WTC11 (cell line): ENCODE measurements around the gene NLGN1. TPM values are rescaled to one million over a fixed set of nuclear protein-coding genes. Genes with fewer than 3 reads are reported as not detected.

Experiments
- ATAC-seq: fragments of 200-7000 bp; cut with Tn5 transposase; 2 replicates; pipeline ENCODE4 v1.10.0; 2021; ENCODE audit warnings: mild to moderate bottlenecking, moderate library complexity
- CTCF ChIA-PET: fragments of 300-600 bp; sonication (Branson Sonifier 250); formaldehyde crosslinking; loops from one replicate; lab custom pipeline; 2021; ENCODE audit warnings: antibody characterized with exemption; lab: Charles Lee
- POLR2A ChIA-PET: fragments of 350-600 bp; sonication (Branson Sonifier 250); formaldehyde crosslinking; loops from one replicate; lab custom pipeline; 2021; ENCODE audit warnings: antibody characterized with exemption; lab: Charles Lee
- DNase-seq: peaks from one replicate; pipeline ENCODE4 v3.0.0; 2021; ENCODE audit warnings: low spot score
- H3K27ac Mint-ChIP-seq: 2 replicates; pipeline ENCODE4 v1.8.0; 2021; ENCODE audit warnings: mixed read lengths
- H3K27me3 Mint-ChIP-seq: 2 replicates; pipeline ENCODE4 v1.8.0; 2021; ENCODE audit warnings: low read depth, mild to moderate bottlenecking, moderate library complexity, mixed read lengths
- H3K36me3 Mint-ChIP-seq: 2 replicates; pipeline ENCODE4 v1.8.0; 2021; ENCODE audit warnings: mixed read lengths
- H3K4me1 Mint-ChIP-seq: 2 replicates; pipeline ENCODE4 v1.8.0; 2022; ENCODE audit warnings: mixed read lengths
- H3K4me3 Mint-ChIP-seq: 2 replicates; pipeline ENCODE4 v1.8.0; 2021; ENCODE audit warnings: mild to moderate bottlenecking, moderate library complexity, mixed read lengths
- H3K9me3 Mint-ChIP-seq: 2 replicates; pipeline ENCODE4 v1.8.0; 2021; ENCODE audit warnings: mixed read lengths
- ATF1 ChIP-seq: sonication (generic); formaldehyde crosslinking; IDR thresholded peaks from 2 replicates; pipeline ENCODE4 v1.8.1; 2023; ENCODE audit warnings: mild to moderate bottlenecking, moderate library complexity, missing genetic modification reagents
- CREM ChIP-seq: sonication (generic); formaldehyde crosslinking; IDR thresholded peaks from 2 replicates; pipeline ENCODE4 v1.8.1; 2022; ENCODE audit warnings: mild to moderate bottlenecking, missing genetic modification reagents, moderate library complexity
- EMX1 ChIP-seq: fragments of 250-450 bp; sonication (Bioruptor Pico); IDR thresholded peaks from 2 replicates; pipeline ENCODE4 v1.8.0; 2021; ENCODE audit warnings: mild to moderate bottlenecking
- GABPB1 ChIP-seq: sonication (generic); formaldehyde crosslinking; IDR thresholded peaks from 2 replicates; pipeline ENCODE4 v1.8.1; 2023; ENCODE audit warnings: mild to moderate bottlenecking, missing genetic modification reagents
- HMGA2 ChIP-seq: fragments of 250-450 bp; sonication (Bioruptor Pico); IDR thresholded peaks from 2 replicates; pipeline ENCODE4 v1.4.0; 2021; ENCODE audit warnings: mild to moderate bottlenecking, moderate library complexity
- IRF2 ChIP-seq: sonication (generic); formaldehyde crosslinking; IDR thresholded peaks from 2 replicates; pipeline ENCODE4 v1.8.0; 2022; ENCODE audit warnings: low read depth, missing genetic modification reagents, borderline replicate concordance
- MXD4 ChIP-seq: fragments of 250-450 bp; sonication (Bioruptor Pico); IDR thresholded peaks from 2 replicates; pipeline ENCODE4 v1.8.0; 2021; ENCODE audit warnings: mild to moderate bottlenecking, moderate library complexity, borderline replicate concordance
- MYBL2 ChIP-seq: sonication (generic); formaldehyde crosslinking; IDR thresholded peaks from 2 replicates; pipeline ENCODE4 v1.8.1; 2023; ENCODE audit warnings: mild to moderate bottlenecking, moderate library complexity, missing genetic modification reagents
- NFYB ChIP-seq: sonication (generic); formaldehyde crosslinking; conservative IDR thresholded peaks from 2 replicates; pipeline ENCODE4 v1.8.0; 2022; ENCODE audit warnings: low read depth, missing genetic modification reagents
- NR1H2 ChIP-seq: sonication (generic); formaldehyde crosslinking; IDR thresholded peaks from 2 replicates; pipeline ENCODE4 v1.9.0; 2021; ENCODE audit warnings: mild to moderate bottlenecking, moderate library complexity, missing genetic modification reagents
- NR3C1 ChIP-seq: sonication (generic); formaldehyde crosslinking; conservative IDR thresholded peaks from 2 replicates; pipeline ENCODE4 v1.8.1; 2023; ENCODE audit warnings: low read depth, mild to moderate bottlenecking, missing genetic modification reagents
- OVOL2 ChIP-seq: fragments of 250-450 bp; sonication (Bioruptor Pico); IDR thresholded peaks from 2 replicates; pipeline ENCODE4 v1.9.0; 2021; ENCODE audit warnings: mild to moderate bottlenecking, borderline replicate concordance
- PRRX2 ChIP-seq: fragments of 250-450 bp; sonication (Bioruptor Pico); IDR thresholded peaks from 2 replicates; pipeline ENCODE4 v1.8.0; 2021; ENCODE audit warnings: mild to moderate bottlenecking
- SMAD3 ChIP-seq: sonication (generic); formaldehyde crosslinking; IDR thresholded peaks from 2 replicates; pipeline ENCODE4 v1.8.0; 2022; ENCODE audit warnings: missing genetic modification reagents, mild to moderate bottlenecking, borderline replicate concordance
- TCF7 ChIP-seq: sonication (generic); formaldehyde crosslinking; IDR thresholded peaks from 2 replicates; pipeline ENCODE4 v1.8.0; 2022; ENCODE audit warnings: mild to moderate bottlenecking, low read depth, missing genetic modification reagents, moderate library complexity
- ZBTB21 ChIP-seq: sonication (generic); formaldehyde crosslinking; IDR thresholded peaks from 2 replicates; pipeline ENCODE4 v1.8.1; 2023; ENCODE audit warnings: mild to moderate bottlenecking, missing genetic modification reagents, borderline replicate concordance
- ZNF219 ChIP-seq: sonication (generic); formaldehyde crosslinking; IDR thresholded peaks from 2 replicates; pipeline ENCODE4 v1.8.0; 2023; ENCODE audit warnings: missing genetic modification reagents, mild to moderate bottlenecking, borderline replicate concordance
- ZNF671 ChIP-seq: fragments of 250-450 bp; sonication (Bioruptor Pico); IDR thresholded peaks from 2 replicates; pipeline ENCODE4 v1.8.0; 2021; ENCODE audit warnings: mild to moderate bottlenecking
- total RNA-seq: library from RNA; stranded (reverse); gene quantifications from 3 replicates; pipeline ENCODE4 v1.2.3, GENCODE V29; 2021
- TF ChIP-seq, protein P1 (sequence below): sonication (generic); formaldehyde crosslinking; IDR thresholded peaks from 2 replicates; pipeline ENCODE4 v1.8.0; 2022; ENCODE audit warnings: mild to moderate bottlenecking, missing genetic modification reagents
- TF ChIP-seq, protein P2 (sequence below): fragments of 250-450 bp; sonication (Bioruptor Pico); conservative IDR thresholded peaks from 2 replicates; pipeline ENCODE4 v1.9.0; 2021; ENCODE audit warnings: mild to moderate bottlenecking
- TF ChIP-seq, protein P3 (sequence below): sonication (generic); formaldehyde crosslinking; IDR thresholded peaks from 2 replicates; pipeline ENCODE4 v1.8.0; 2022; ENCODE audit warnings: mild to moderate bottlenecking, missing genetic modification reagents
- TF ChIP-seq, protein P4 (sequence below): sonication (generic); formaldehyde crosslinking; IDR thresholded peaks from 2 replicates; pipeline ENCODE4 v1.8.0; 2022; ENCODE audit warnings: missing genetic modification reagents
- TF ChIP-seq, protein P5 (sequence below): sonication (generic); formaldehyde crosslinking; IDR thresholded peaks from 2 replicates; pipeline ENCODE4 v1.8.1; 2022; ENCODE audit warnings: mild to moderate bottlenecking, missing genetic modification reagents, moderate library complexity, borderline replicate concordance
- TF ChIP-seq, protein P6 (sequence below): fragments of 250-450 bp; sonication (Bioruptor Pico); IDR thresholded peaks from 2 replicates; pipeline ENCODE4 v1.9.0; 2021; ENCODE audit warnings: mild to moderate bottlenecking
- TF ChIP-seq, protein P7 (sequence below): sonication (generic); formaldehyde crosslinking; IDR thresholded peaks from 2 replicates; pipeline ENCODE4 v1.8.1; 2022; ENCODE audit warnings: low read depth, mild to moderate bottlenecking, moderate library complexity, missing genetic modification reagents, borderline replicate concordance
- TF ChIP-seq, protein P8 (sequence below): fragments of 250-450 bp; sonication (Bioruptor Pico); IDR thresholded peaks from 2 replicates; pipeline ENCODE4 v2.1.2; 2022; ENCODE audit warnings: mild to moderate bottlenecking, moderate library complexity

NLGN1 gene
- total RNA-seq, 1 experiment from 2014 or later, result 12.4 TPM

DNA sequence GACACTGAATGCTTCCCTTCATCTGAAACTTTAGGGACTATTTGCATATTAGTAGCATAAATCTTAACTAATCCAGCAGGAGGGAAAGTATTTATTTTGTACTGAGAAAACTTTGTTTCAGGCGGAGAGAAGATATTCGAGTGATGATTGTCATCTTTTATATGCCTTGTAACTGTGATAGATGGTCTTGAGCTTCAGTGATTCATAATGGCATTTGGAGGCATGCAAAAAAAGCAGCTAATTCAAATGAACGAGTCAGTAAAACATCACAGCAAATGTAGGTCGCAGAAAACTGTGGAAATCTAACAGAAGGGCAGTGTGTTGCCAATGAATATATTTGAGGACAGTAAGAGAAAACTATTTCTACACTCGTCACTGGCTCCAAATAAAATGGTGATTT is 817.9 kb downstream of the NLGN1 start:
- POLR2A ChIA-PET, result no interaction called here
- Mint-ChIP-seq H3K4me1 (peaks cover 38% of the 10 kb centered on the region), H3K27me3 (no peaks in the 10 kb centered on the region)

DNA sequence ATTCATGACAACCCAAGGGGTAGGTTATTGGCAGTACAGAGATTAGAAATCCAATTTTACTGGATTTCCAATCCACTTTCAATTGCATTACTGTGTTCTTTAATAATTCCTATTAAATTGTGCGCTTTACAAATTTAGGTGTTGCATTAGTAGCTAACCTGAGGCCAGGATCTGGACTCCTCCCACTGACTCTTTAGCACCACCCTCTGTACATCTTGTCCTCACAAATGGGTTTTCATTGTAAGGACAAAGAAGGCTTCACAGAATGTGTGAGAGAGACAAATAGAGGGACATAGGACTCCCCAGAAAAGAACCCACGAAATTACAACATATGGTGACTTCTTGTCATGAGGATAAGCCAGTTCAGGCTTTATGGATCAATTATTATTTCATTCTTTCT is 818.5 kb downstream of the NLGN1 start:
- ATAC-seq, result peak; percentile 69
- CTCF ChIA-PET, result interaction anchor here (1.2 kb wide), 1 partner anchor 91 kb away, joined by 3 read pairs; no protein-coding TSS in a partner anchor
- no peaks in the 10 kb centered on the region for H3K27me3 Mint-ChIP-seq
- TF ChIP-seq PRRX2 (CRISPR knock-in tag), result no peak
- TF ChIP-seq CREM (CRISPR knock-in tag), result no peak
- TF ChIP-seq, protein P1, sequence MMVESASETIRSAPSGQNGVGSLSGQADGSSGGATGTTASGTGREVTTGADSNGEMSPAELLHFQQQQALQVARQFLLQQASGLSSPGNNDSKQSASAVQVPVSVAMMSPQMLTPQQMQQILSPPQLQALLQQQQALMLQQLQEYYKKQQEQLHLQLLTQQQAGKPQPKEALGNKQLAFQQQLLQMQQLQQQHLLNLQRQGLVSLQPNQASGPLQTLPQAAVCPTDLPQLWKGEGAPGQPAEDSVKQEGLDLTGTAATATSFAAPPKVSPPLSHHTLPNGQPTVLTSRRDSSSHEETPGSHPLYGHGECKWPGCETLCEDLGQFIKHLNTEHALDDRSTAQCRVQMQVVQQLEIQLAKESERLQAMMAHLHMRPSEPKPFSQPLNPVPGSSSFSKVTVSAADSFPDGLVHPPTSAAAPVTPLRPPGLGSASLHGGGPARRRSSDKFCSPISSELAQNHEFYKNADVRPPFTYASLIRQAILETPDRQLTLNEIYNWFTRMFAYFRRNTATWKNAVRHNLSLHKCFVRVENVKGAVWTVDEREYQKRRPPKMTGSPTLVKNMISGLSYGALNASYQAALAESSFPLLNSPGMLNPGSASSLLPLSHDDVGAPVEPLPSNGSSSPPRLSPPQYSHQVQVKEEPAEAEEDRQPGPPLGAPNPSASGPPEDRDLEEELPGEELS (CRISPR knock-in tag), result no peak
- TF ChIP-seq NR1H2 (CRISPR knock-in tag), result no peak
- no peak for TF ChIP-seq ZNF671 (CRISPR knock-in tag)
- no peak for TF ChIP-seq ATF1 (CRISPR knock-in tag)
- TF ChIP-seq, protein P2, sequence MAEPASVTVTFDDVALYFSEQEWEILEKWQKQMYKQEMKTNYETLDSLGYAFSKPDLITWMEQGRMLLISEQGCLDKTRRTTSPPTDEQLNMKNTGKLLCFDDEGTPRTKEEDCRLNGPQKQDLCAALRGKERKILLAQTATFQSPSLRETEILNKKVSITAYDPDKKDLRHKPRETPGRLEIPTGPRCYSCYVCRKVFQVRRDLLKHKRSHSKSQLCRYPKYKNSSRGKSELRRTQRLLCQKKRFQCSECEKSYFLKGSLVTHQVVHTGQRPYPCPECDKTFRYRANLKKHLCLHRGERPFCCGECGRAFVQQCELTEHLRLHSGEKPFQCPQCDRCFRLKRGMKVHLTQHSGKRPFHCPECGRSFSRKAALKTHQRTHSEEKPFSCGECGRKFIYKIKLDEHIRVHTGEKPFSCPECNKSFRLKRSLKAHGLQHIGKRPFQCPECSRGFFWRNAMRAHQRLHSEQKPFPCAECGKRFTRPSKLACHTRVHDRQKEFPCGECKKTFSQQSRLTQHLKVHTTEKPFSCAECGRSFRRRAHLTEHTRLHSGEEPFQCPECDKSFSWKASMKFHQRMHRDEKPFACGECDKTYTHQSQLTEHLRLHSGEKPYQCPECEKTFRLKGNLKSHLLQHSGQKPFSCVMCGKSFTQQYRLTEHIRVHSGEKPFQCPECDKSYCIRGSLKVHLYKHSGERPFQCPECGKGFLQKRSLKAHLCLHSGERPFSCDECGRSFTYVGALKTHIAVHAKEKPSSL (CRISPR knock-in tag), result no peak
- TF ChIP-seq EMX1 (CRISPR knock-in tag), result no peak

More for the DNA sequence above, 817.9 kb downstream of the NLGN1 start:
- Mint-ChIP-seq H3K36me3 (peaks cover 14% of the 10 kb centered on the region), H3K27ac (peak overlapping the region; percentile 5), H3K4me3 (no peak overlapping the region), H3K9me3 (peaks cover 15% of the 10 kb centered on the region)
- ATAC-seq (no peak), DNase-seq (no peak)
- CTCF ChIA-PET, result interaction anchor here (1.2 kb wide), 1 partner anchor 90 kb away, joined by 3 read pairs; no protein-coding TSS in a partner anchor
- no peak for TF ChIP-seq IRF2
- TF ChIP-seq ZNF219 (CRISPR knock-in tag), result no peak
- TF ChIP-seq, protein P3, sequence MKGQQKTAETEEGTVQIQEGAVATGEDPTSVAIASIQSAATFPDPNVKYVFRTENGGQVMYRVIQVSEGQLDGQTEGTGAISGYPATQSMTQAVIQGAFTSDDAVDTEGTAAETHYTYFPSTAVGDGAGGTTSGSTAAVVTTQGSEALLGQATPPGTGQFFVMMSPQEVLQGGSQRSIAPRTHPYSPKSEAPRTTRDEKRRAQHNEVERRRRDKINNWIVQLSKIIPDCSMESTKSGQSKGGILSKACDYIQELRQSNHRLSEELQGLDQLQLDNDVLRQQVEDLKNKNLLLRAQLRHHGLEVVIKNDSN, result no peak
- TF ChIP-seq, protein P4, sequence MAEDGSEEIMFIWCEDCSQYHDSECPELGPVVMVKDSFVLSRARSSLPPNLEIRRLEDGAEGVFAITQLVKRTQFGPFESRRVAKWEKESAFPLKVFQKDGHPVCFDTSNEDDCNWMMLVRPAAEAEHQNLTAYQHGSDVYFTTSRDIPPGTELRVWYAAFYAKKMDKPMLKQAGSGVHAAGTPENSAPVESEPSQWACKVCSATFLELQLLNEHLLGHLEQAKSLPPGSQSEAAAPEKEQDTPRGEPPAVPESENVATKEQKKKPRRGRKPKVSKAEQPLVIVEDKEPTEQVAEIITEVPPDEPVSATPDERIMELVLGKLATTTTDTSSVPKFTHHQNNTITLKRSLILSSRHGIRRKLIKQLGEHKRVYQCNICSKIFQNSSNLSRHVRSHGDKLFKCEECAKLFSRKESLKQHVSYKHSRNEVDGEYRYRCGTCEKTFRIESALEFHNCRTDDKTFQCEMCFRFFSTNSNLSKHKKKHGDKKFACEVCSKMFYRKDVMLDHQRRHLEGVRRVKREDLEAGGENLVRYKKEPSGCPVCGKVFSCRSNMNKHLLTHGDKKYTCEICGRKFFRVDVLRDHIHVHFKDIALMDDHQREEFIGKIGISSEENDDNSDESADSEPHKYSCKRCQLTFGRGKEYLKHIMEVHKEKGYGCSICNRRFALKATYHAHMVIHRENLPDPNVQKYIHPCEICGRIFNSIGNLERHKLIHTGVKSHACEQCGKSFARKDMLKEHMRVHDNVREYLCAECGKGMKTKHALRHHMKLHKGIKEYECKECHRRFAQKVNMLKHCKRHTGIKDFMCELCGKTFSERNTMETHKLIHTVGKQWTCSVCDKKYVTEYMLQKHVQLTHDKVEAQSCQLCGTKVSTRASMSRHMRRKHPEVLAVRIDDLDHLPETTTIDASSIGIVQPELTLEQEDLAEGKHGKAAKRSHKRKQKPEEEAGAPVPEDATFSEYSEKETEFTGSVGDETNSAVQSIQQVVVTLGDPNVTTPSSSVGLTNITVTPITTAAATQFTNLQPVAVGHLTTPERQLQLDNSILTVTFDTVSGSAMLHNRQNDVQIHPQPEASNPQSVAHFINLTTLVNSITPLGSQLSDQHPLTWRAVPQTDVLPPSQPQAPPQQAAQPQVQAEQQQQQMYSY (CRISPR knock-in tag), result no peak
- TF ChIP-seq, protein P5, sequence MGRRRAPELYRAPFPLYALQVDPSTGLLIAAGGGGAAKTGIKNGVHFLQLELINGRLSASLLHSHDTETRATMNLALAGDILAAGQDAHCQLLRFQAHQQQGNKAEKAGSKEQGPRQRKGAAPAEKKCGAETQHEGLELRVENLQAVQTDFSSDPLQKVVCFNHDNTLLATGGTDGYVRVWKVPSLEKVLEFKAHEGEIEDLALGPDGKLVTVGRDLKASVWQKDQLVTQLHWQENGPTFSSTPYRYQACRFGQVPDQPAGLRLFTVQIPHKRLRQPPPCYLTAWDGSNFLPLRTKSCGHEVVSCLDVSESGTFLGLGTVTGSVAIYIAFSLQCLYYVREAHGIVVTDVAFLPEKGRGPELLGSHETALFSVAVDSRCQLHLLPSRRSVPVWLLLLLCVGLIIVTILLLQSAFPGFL (CRISPR knock-in tag), result no peak
- TF ChIP-seq, protein P6, sequence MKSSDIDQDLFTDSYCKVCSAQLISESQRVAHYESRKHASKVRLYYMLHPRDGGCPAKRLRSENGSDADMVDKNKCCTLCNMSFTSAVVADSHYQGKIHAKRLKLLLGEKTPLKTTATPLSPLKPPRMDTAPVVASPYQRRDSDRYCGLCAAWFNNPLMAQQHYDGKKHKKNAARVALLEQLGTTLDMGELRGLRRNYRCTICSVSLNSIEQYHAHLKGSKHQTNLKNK (CRISPR knock-in tag), result no peak
- no peak for TF ChIP-seq GABPB1 (CRISPR knock-in tag)
- no peak for TF ChIP-seq OVOL2
- no peak for TF ChIP-seq HMGA2
- TF ChIP-seq, protein P7, sequence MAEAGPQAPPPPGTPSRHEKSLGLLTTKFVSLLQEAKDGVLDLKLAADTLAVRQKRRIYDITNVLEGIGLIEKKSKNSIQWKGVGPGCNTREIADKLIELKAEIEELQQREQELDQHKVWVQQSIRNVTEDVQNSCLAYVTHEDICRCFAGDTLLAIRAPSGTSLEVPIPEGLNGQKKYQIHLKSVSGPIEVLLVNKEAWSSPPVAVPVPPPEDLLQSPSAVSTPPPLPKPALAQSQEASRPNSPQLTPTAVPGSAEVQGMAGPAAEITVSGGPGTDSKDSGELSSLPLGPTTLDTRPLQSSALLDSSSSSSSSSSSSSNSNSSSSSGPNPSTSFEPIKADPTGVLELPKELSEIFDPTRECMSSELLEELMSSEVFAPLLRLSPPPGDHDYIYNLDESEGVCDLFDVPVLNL, result no peak
- TF ChIP-seq NR3C1, result no peak
- no peak for TF ChIP-seq MXD4 (CRISPR knock-in tag)
- TF ChIP-seq, protein P8, sequence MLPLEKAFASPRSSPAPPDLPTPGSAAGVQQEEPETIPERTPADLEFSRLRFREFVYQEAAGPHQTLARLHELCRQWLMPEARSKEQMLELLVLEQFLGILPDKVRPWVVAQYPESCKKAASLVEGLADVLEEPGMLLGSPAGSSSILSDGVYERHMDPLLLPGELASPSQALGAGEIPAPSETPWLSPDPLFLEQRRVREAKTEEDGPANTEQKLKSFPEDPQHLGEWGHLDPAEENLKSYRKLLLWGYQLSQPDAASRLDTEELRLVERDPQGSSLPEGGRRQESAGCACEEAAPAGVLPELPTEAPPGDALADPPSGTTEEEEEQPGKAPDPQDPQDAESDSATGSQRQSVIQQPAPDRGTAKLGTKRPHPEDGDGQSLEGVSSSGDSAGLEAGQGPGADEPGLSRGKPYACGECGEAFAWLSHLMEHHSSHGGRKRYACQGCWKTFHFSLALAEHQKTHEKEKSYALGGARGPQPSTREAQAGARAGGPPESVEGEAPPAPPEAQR (CRISPR knock-in tag), result no peak
- TF ChIP-seq SMAD3 (CRISPR knock-in tag), result no peak
- TF ChIP-seq TCF7 (CRISPR knock-in tag), result no peak
- TF ChIP-seq MYBL2 (CRISPR knock-in tag), result no peak
- no peak for TF ChIP-seq NFYB
- TF ChIP-seq ZBTB21 (CRISPR knock-in tag), result no peak

More for the DNA sequence above, 818.5 kb downstream of the NLGN1 start:
- H3K4me1 Mint-ChIP-seq, result peaks cover 38% of the 10 kb centered on the region
- POLR2A ChIA-PET, result no interaction called here
- H3K4me3 Mint-ChIP-seq, result no peak overlapping the region
- peaks cover 14% of the 10 kb centered on the region for H3K9me3 Mint-ChIP-seq
- peaks cover 13% of the 10 kb centered on the region for H3K36me3 Mint-ChIP-seq
- DNase-seq, result no peak
- peak overlapping the region; percentile 5; the same call in 1 of the 2 replicates for H3K27ac Mint-ChIP-seq
